ENCODE data around the gene TMCO4.

TMCO4 gene

GRCh38 chr1:19769211-19769932 lies 30.3 kb downstream of the TMCO4 start:
- no peaks in the 10 kb centered on the region for H3K4me1 ChIP-seq
- no peaks in the 10 kb centered on the region for H3K36me3 ChIP-seq
- TF ChIP-seq CTCF (IDR thresholded peaks at IDR 0.05; ENCODE audit: low read depth, low read length), result no peak
- no peak for DNase-seq
- H3K9me3 ChIP-seq, result no peaks in the 10 kb centered on the region
- no peak overlapping the region for H3K4me3 ChIP-seq (ENCODE audit: low read depth, low read length)
- no peaks in the 10 kb centered on the region for H3K27me3 ChIP-seq

GRCh38 chr1:19768353-19769210 lies 31.1 kb downstream of the TMCO4 start:
- Histone ChIP-seq H3K27me3 (no peaks in the 10 kb centered on the region), H3K4me3 (ENCODE audit: low read depth, low read length) (no peak overlapping the region), H3K4me1 (no peaks in the 10 kb centered on the region), H3K36me3 (no peaks in the 10 kb centered on the region), H3K9me3 (no peaks in the 10 kb centered on the region)
- TF ChIP-seq CTCF (IDR thresholded peaks at IDR 0.05; ENCODE audit: low read depth, low read length), result no peak
- DNase-seq, result no peak

GRCh38 chr1:19765623-19766022 lies 34.1 kb downstream of the TMCO4 start:
- Histone ChIP-seq H3K27me3 (no peaks in the 10 kb centered on the region), H3K4me1 (no peaks in the 10 kb centered on the region), H3K36me3 (no peaks in the 10 kb centered on the region), H3K9me3 (no peaks in the 10 kb centered on the region), H3K4me3 (ENCODE audit: low read depth, low read length) (no peak overlapping the region)
- DNase-seq, result no peak
- no peak for TF ChIP-seq CTCF (IDR thresholded peaks at IDR 0.05; ENCODE audit: low read depth, low read length)

- H3K9me3 ChIP-seq, result no peaks in the 10 kb centered on the region
- no peaks in the 10 kb centered on the region for H3K27me3 ChIP-seq
- no peaks in the 10 kb centered on the region for H3K4me1 ChIP-seq
- no peak overlapping the region for H3K4me3 ChIP-seq (ENCODE audit: low read depth, low read length)
- H3K36me3 ChIP-seq, result no peaks in the 10 kb centered on the region
- no peak for DNase-seq
- no peak for TF ChIP-seq CTCF (IDR thresholded peaks at IDR 0.05; ENCODE audit: low read depth, low read length)
These were observed 34.9 kb downstream of the TMCO4 start for GRCh38 chr1:19764848-19765247.

DNA sequence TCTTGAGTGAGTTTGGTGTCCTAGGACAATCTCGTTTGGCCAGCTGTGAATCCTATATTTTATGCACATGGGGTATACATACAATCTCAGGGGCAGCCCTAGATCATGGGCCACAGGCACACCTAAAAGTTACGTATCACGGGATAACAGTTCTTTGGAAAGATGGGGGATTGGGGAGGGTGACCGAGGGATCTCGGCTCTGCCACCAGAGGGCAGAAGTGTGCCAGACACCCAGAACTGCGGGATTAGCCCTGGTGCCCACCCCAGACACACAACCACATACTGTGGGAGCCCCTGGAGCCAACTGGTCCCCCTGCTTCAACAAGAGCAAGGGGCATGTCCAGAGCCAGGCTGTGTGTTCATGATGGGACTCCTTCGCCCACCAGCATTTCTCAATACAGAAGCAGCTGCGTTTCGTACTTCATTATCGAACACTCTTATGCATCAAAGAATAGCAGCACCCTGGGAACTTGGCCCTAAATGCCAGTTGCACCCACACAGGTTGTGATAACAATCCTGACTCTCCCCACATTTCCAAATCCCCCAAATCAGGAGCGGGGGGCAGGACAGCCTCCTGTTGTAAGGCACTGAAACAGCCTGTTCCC lies 37.4 kb downstream of the TMCO4 start:
- H3K36me3 ChIP-seq, result no peaks in the 10 kb centered on the region
- H3K9me3 ChIP-seq, result no peaks in the 10 kb centered on the region
- H3K4me1 ChIP-seq, result no peaks in the 10 kb centered on the region
- H3K27me3 ChIP-seq, result no peaks in the 10 kb centered on the region
- H3K4me3 ChIP-seq (ENCODE audit: low read depth, low read length), result no peak overlapping the region
- peak; percentile 46 for DNase-seq
- peak; percentile 67 for TF ChIP-seq CTCF (IDR thresholded peaks at IDR 0.05; ENCODE audit: low read depth, low read length)

All from BE2C (cell line).